GM19025 (cell line): ENCODE data around the gene ITGB2.

Source experiments
- ATAC-seq: cut with Tn5 transposase; IDR thresholded peaks from one replicate; pipeline ENCODE4 v1.9.1; 2021; ENCODE audit warnings: mild to moderate bottlenecking, low read depth, moderate library complexity; ENCODE audit not compliant: unreplicated experiment

Gene ITGB2

DNA sequence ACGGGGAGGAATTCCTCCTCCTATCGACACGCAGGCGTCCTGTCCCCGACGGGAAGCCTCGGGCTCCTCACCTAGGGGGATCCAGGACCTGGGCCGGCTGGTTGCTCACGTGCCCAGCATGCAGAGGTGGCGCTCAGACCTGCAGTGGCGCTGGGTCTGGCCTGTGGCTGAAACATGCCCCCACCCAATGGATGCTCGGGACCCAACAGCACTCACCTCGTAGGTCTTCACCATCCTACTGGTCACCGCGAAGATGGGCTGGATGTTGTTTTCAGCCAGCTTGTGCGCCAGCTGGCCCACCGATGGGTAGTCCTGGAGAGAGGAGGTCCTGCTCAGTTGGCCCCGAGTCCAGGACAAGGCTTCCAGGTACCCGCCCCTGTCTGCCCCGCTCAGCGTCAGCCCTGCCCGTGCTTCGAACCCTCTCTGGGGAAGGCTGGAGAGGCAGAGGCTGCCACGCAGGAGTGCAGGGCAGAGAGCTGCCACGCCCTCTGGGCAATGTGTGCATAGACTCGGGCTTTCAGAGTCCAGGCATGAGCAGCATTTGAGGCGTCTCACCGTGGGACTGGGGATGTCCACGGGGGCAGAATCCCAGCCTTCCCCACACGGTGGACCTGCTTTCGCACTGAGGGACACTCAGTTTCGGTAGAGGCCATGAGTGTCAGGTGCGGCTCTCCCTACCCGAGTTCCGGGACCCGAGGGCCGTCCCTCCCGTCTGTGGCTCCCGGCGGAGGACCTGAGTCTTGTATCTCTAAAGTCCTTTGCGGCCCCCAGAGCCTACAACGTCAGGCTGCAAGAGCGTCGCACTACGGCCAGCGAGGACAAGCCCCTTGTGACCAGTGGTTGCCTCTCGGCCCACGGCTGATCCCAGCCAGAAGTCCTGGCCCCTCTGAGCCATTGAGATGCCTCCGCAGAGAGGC lies 21.6 kb downstream of the ITGB2 start:
- ATAC-seq: no peak

DNA sequence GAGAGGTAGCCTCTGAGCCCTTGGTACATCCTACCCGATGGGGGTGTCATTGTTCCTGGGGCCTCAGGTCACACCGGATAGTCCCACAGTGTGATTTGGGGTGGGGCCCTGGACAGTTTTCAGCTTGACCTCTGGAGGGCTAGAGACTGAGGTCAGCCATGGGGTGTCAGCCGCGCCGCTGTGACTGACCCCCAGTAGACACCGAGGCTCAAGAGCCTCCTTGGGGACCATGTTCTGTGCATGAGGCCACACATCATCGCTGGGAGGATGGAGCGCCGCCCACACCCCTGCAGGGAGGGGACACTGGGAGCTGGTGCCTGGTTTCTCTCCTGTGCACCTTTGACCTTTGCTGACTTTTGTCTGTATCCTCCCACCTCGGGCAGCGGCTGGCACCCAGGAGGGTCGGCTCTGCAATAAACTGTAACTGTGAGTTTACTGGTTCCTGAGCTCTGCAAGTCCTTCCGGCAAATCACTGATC lies 22.6 kb downstream of the ITGB2 start:
- no peak for ATAC-seq

DNA sequence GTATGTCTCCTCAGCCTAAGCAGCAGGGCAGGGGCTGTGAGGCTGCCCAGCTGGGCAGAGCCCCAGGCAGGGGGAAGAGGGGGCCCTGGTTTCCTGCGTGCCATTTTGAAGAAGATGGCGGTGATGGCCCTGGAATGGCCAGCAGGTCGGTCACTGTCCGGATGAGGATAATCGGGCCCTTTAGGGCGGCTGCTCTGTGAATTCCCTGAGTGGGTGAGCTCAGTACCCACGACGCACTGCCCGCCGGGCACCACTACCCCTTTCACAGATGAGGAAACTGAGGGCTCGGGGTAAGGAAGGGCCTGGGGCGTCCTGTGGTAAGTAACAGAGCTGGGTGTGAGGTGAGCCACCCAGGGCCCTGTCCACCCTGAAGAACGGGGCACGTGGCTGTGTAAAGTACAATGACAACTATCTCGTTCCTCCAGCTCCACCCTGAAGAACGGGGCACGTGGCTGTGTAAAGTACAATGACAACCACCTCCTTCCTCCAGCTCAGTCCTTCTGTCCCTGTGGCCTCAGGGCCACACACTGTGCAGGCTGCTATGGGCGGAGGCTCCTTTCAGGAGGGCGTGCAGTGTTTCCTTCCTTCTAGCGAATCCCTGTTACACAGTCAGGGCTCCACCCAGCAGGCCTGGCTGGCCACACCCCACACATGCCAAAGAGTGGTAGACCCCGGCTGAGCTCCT lies 23.2 kb downstream of the ITGB2 start:
- no peak for ATAC-seq

DNA sequence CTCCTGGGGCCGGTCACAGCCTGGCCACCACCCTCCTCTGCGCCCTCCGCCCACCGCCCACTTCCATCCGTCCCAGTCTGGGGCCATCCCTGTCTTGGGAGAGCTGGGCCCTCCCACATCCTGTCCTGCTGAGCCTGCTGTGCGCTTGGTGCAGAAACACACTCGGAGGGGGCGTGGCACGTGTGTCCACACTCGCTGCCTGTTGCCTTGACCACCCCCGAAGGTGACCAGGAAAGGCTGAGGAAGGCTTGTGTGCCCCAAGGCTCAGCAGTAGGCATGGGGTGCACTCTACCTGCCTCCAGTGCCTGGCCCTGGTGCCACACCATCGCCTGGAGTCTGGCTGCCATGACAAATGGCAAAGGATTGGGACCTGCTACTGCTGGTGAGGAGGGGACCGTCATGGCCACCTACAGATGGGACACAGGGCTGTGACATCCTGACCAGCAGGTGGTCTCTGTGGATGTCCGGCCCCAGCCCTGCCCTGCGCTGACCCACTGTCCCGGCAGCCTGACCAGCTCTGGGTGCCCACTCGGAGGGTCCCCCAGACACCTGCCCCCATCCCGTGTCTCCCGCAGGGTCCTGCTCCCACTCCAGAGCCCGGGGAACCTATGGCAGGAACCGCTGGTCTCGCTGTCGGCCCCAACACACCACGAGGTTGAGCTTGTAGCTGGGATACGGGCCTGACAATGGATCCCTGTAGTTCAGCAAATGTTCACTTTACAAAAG lies 24.0 kb downstream of the ITGB2 start:
- no peak for ATAC-seq

DNA sequence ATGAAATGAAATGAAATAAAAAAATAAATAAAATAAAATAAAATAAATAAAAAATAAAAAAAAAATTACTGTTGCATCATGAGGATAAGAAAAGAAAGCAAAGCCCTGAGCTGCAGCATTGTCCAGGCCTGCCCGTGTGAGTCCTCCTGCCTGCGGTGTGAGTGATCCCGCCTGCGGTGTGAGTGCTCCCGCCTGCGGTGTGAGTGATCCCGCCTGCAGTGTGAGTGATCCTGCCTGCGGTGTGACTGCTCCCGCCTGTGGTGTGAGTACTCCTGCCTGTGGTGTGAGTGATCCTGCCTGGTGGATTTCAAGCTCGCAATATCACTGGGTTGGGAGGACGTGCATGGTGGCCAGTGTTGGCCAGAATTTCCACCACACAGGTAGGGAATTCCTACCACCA lies 24.8 kb downstream of the ITGB2 start:
- no peak for ATAC-seq

DNA sequence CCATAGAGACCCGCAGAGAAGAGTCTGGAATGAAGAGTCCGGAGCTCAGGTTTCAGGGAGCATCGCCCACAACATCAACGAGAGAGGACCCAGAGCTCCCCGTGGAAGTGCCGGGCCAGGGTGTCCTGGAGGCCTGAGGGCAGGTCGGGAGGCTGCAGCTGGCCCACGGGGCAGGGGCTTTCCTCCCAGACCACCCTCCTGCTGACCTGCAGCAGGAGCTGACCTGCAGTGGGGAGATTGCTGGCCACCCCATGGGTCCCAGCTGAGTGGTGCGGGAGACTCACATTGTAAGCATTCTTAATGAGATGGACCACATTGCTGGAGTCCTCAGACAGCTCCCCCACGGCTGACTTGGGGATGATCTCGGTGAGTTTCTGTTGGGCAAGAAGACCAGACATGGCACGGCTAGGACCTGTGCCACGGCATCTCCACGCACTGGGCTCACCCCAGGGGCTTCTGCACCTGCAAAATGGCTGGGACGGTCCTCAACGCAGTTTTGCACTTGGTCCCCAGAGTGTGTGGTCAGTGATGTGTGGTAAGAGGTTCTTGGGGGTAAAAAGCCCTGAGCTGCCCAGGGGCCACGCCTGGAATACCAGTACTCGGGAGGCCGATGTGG lies 25.9 kb downstream of the ITGB2 start:
- ATAC-seq: no peak

DNA sequence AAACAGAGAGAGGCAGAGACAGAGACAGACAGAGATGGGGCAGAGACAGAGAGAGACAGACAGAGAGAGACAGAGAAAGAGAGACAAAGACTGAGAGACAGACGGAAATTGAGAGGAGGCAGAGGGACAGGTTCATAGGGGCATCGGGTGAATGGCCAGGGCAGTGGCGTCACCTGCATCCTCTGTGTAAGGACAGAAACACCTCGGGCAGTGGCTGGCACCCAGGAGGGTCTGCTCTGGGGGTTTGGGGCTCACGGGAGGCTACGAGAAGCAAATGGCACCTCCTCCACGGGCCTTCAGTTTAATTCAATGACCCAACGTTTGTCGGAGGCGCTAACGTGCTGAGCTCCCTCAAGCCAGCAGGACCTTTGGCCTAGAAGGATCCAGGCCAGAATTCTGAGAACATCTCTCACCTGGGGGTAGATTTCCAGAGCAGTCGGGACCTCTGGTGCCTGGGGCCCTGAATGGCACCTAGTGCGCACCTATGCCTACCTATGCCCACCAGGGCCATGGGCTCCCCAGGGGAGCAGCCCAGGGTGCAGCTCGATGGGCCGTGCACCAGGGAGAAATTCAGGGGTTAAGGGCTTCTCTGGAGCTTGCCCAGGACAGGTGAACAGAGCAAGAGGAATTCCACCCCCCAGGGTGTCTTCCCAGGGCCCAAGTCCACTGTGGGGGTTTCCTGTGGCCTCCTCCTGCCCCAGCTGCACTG lies 26.6 kb downstream of the ITGB2 start:
- ATAC-seq: no peak

DNA sequence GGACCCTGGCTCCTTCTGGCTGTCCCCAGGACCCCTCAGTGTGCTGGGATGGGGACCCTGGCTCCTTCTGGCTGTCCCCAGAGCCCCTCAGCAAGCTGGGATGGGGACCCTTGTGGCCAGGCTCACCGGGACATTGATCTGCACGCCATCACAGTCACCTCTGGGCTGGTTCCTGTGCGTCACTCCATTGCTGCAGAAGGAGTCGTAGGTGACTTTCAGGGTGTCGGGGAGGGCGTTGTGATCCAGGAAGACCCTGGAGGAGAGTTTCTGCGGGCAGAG lies 27.5 kb downstream of the ITGB2 start:
- no peak for ATAC-seq

DNA sequence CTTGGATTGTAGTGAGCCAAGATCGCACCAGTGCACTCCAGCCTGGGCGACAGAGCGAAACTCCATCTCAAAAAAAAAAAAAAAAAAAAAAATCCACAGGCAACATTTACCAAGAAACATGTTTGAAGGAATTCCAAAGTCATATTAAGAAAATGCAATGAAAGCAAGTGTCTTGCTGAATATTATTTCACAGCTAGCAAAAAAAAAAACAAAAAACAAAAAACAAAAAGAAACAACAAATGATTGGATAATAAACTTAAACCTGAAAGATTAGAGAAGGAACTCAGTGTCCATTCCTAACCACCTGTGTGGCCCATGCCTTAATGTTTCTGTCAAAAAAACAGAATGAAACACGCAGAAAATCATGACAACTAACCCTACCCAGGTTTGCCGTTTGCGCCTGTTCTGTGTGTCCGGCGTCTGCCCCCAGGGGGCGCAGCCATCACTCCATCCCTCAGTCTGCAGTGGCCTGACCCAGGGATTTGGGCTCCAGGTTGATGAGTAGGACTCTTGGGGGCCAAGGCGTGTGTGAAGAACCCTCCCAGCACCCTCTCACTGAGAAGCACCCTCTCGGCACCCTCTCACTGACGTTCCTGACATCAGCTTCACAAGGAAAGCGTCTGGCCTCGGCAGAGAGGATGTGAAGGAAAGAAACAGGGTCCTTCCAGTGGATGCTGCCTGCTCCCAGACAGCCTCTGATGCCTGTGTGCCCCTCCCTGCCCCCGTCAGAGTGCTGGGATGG lies 28.0 kb downstream of the ITGB2 start:
- ATAC-seq: no peak

DNA sequence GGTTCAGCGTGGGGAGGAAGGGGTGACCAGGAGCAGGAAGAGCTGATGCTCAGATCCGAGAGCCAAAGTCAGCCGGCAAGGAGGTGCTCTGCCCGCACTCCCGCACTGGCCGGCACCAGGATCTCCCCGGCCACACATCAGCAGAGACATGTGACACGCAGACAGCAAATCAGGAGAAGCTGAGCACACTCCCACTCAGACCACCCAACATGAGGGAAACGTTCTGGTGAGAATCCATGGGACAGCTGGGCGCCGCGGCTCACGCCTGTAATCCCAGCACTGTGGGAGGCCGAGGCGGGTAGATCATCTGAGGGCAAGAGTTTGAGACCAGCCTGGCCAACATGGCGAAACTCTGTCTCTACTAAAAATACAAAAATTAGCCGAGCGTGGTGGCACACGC lies 28.6 kb downstream of the ITGB2 start:
- ATAC-seq: no peak

DNA sequence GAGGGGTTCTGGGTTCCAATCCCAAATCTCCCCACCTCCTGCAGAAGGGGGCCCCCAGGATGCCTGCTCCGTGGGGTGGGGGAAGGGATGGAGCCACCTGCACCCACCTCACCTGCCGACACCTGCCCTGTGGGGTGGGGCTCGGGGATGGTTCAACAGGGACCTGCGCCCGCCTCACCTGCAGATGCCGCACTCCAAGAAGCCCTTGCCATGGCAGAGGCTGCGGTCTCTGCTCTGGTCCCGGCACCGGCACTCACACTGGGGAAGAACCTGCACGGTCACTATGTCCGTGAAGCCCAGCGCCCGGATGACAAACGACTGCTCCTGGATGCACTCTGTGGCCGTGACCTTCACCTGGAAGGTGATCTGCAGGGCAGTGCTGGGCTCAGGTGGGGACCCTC lies 29.1 kb downstream of the ITGB2 start:
- ATAC-seq: no peak

DNA sequence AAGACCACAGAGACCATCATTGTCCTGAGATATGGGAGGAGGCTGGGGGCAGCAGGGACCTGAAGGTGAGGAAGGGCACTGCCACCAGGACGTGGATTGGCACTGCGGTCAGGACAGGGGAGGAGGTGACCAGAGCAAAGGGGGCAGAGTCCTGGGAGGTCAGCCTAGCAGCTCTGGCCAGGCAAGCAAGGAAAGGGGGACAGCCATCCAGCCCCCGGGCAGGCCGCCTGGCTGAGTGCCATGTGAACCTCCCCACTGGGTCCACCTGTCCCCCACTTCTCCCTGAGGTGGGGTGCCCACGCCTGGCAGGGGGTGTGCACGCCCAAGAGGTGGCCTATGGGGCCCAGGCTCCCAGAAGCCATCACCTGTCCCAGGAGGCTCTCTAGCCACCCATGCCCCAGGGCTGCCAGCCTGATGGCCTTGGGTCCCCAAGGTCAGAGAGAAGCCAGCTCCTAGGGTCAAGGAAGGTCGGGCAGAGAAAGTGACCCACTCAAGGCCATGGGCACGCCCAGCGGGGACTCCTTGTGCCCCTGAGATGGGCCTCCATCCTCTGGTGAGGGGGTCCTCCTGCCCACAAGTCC lies 29.6 kb downstream of the ITGB2 start:
- no peak for ATAC-seq

DNA sequence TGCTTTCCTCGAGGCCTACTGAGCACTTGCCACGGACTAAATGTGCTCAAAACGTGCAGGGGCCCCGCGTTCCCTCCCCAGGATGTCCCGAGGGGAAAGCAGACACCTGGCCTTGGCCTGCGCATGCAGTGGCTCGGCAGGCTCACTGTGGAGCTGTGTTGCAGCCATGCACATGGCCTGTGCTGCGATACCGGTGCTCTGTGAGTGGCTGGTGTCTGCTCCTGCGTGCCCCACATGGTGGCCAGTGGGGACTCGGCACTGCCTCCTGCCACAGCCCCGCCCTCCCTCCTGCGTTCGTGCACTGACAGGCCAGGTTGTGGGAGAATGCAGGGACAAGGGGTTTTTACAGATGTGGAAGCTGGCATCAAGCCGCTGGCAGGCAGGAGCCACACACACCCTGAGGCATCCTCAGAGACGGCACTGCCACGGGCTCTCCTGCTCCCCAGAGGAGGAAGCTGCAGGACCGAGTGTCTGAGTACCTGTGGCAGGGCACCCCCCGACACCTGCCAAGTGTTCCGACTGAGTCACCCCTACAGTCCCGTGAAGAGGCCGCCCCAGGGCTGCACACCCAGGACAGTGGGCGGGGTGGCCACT lies 30.3 kb downstream of the ITGB2 start:
- ATAC-seq: no peak

DNA sequence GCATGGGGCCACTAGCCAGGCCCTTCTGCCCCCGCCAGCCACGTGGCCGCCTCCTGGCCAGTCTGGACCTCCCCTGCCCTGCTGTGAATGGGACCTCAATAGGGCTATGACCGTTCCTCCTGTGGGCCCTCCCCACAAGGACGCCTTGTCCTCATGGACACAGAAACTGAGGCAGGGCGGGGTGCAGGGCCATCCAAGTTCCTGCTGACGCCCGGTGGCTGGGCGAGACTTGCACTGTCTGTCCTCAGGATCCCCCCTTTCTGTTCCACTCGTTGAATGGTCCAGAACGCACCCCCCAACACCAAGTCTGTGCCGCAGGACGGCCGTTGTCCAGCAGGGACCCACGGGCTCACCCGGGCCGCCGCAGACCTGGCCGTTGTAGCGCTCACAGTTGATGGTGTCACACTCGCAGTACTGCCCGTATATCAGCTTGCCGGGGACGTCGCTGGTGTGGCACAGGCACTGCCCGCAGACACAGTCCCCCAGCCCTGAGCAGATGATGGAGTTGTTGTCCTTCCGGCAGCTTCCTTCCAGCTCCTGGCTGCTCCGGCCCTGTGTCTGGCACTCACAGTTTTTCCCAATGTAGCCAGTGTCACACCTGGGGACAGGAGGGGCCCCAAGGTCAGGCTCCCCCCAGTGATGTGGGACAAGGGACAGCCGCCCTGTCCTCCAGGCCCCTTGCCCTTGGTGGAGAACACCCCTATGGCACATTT lies 30.9 kb downstream of the ITGB2 start:
- no peak for ATAC-seq

DNA sequence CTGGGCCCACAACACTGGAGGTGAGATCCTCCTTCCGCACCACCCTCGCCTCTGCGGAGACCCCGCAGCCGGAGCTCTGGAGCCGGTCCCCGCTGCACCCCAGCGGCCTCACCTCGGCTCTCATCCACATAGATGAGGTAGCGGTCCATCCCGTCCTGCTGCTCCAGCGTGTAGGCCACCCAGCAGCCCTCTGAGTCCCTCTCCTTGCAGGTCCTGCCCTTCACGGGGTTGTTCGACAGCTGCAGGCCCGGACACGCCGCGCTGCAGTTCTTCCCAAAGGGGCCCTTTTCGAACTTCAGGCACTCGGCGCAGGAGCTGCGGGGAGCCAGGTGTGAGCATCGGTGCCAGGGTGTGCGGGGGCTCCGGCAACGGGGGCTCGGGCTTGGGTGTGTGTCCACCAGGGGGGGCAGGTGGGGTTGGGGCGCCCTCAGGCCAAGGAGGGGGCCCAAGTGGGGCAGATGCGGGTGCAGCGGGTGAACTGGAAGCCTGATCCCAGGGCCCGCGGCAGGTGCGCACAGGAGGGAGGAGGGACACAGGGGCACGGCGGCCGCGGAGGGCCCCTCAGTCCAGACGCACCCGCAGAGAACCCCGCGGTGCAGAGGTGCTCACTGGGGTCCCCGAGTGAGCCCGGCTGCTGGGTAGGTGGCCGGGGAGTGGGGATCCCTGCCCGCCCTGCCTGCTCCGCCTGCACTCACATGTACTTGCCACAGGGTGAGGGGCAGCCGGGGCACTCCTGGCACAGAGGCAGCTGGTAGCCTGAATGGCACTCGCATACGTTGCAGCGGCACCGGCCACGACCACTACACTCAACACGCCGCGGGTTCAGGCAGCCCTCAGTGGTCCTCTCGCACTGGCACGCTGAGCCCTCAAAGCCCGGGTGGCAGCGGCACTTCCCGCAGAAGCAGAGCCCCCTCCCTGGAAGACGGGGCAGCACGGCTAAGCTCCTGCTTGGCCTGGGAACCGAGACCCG lies 31.8 kb downstream of the ITGB2 start:
- ATAC-seq: no peak

DNA sequence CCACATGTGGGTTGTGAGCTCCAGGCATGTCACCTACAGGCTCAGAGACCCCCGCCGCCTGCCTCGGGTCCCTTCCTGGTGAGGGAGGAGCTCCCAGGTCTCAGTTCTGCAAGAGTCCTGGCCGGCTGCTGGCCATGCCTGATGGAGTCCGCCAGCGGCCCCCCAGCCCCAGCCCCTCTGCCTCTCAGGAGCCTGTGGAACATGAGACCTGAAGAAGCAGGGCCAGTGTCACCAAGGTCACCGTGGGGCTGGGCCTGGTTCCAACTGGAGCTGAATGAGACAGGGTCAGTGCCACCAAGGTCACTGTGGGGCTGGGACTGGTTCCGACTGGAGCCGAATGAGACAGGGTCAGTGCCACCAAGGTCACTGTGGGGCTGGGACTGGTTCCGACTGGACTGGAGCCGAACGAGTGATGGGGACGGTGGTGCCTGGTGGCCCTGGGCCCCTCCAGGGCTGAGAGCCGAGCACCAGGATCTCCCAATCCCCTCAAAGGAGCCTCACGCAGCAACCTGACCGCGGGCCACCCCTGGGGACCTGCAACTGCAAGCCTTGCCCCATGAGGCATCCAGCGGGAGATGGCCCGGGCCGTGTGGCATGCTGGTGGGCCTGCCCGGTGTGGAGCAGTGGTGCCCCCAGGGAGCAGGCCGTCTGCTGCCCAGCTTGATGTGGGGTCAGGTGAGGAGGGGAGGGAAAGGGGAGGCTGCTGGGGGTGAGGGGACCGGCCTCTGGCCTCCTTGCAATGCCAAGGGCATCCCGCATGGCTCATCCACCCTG lies 32.7 kb downstream of the ITGB2 start:
- ATAC-seq: no peak
